ENCODE measurements around the gene AKAP8. TPM values are rescaled to one million over a fixed set of nuclear protein-coding genes. Genes with fewer than 3 reads are reported as not detected.

Gene AKAP8
- total and polyA plus RNA-seq, 2 experiments from 2014 or later, result 18.6 to 22.9 TPM

DNA sequence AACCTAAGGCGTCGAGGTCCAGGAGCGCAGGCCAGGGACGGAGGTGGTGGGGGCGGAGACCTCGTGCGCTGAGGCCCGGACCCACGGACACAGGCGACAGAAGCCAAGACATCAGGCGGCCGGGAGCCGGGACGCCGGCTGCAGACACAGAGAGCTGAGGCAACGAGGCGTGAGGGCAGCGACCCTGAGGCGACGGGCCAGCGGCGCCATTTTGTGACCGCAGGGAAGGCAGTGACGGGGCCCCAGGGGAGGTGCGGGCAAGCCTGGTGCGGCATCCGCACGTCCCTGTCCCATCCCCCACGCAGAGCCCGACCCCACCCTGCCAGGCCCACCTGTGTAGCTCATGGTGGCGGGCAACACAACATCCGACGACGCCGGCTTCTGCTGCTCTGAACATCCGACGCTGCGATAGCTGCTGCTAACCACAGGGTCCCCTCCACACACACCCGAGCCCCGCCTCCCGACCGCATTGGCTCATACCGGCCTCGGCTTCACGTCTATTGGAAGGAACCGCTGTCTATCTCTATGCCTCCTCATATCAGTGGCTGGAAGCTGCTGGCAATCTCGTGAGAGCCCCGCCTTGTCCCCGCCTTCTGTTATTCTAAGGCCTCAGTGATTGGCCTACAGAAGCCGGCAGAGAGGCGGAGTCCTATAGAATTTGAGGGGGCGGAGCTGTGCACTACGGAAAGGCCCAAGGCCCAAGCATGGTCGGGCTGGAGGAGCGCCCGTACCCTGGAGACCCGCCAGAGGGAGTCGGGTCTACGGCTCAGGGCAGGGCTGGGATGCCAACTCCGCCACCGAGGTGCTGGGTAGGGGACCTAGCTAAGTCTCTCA, 39.2 kb upstream of the AKAP8 start, which contains the start of gene AKAP8L:
AKAP8L (minus strand) TSS at position 410 of the 834 bp plus-strand sequence; CDS start at position 345, 65 bp downstream.
- Histone ChIP-seq H3K9me2 (replicated peaks; ENCODE audit: insufficient read depth) (no peaks in the 10 kb centered on the region), H3K79me2 (peaks cover 48% of the 10 kb centered on the region), H3K4me2 (peak within 1 kb of the TSS; percentile 97), H3K27ac (peak within 1 kb of the TSS; percentile 80), H3K9me3 (ENCODE audit: low read depth) (no peaks in the 10 kb centered on the region), H3K4me3 (peak within 1 kb of the TSS; percentile 71), H3K4me1 (ENCODE audit: insufficient read depth) (peaks cover 17% of the 10 kb centered on the region), H2AFZ (peak within 1 kb of the TSS; percentile 43), H3K36me3 (replicated peaks; ENCODE audit: insufficient read depth, low read depth) (no peaks in the 10 kb centered on the region), H3K27me3 (no peaks in the 10 kb centered on the region), H4K20me1 (ENCODE audit: insufficient read depth, poor library complexity, severe bottlenecking) (peaks cover 43% of the 10 kb centered on the region)
- DNase-seq (ENCODE audit: low spot score), result peak; percentile 99
- 1% methylated on average over 38 of the region's 61 CpGs for WGBS (ENCODE audit: low lambda C conversion rate, missing lambda C conversion rate)
- TF ChIP-seq, protein P1, sequence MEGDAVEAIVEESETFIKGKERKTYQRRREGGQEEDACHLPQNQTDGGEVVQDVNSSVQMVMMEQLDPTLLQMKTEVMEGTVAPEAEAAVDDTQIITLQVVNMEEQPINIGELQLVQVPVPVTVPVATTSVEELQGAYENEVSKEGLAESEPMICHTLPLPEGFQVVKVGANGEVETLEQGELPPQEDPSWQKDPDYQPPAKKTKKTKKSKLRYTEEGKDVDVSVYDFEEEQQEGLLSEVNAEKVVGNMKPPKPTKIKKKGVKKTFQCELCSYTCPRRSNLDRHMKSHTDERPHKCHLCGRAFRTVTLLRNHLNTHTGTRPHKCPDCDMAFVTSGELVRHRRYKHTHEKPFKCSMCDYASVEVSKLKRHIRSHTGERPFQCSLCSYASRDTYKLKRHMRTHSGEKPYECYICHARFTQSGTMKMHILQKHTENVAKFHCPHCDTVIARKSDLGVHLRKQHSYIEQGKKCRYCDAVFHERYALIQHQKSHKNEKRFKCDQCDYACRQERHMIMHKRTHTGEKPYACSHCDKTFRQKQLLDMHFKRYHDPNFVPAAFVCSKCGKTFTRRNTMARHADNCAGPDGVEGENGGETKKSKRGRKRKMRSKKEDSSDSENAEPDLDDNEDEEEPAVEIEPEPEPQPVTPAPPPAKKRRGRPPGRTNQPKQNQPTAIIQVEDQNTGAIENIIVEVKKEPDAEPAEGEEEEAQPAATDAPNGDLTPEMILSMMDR (IDR thresholded peaks at IDR 0.05; ENCODE audit: poor library complexity), result peak; percentile 71
- no peak for TF ChIP-seq EZH2 (IDR thresholded peaks at IDR 0.05; ENCODE audit: borderline replicate concordance)

DNA sequence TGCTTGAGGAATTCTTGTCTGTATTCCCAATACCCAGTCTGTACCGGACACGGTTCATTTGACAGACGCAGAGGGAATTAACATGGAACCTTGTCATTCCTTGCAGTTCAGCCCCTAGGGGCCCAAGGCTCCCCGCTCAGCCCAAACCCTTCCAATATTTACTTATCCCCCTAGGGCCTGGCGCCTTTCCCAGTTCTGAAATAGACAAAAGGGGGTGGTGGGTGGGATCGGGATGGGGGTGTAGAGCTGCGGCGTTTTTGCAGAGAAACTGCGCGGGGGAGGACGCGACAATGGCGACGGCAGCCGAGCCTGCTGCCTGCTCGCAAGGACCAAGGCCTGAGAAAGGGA, 38.6 kb upstream of the AKAP8 start:
- H4K20me1 ChIP-seq (ENCODE audit: insufficient read depth, poor library complexity, severe bottlenecking), result peaks cover 49% of the 10 kb centered on the region
- H3K27ac ChIP-seq, result peak overlapping the region; percentile 80
- H3K9me2 ChIP-seq (replicated peaks; ENCODE audit: insufficient read depth), result no peaks in the 10 kb centered on the region
- H3K4me1 ChIP-seq (ENCODE audit: insufficient read depth), result peaks cover 23% of the 10 kb centered on the region
- H3K27me3 ChIP-seq, result no peaks in the 10 kb centered on the region
- no peaks in the 10 kb centered on the region for H3K9me3 ChIP-seq (ENCODE audit: low read depth)
- WGBS (ENCODE audit: low lambda C conversion rate, missing lambda C conversion rate), result 3% methylated on average over 16 of the region's 16 CpGs
- DNase-seq (ENCODE audit: low spot score), result peak; percentile 40
- peak overlapping the region; percentile 43 for H2AFZ ChIP-seq
- TF ChIP-seq EZH2 (IDR thresholded peaks at IDR 0.05; ENCODE audit: borderline replicate concordance) (no peak), EZH2phosphoT487 (IDR thresholded peaks at IDR 0.05; ENCODE audit: low read depth, severe bottlenecking, unreplicated experiment) (no peak)
- TF ChIP-seq, protein P1 (IDR thresholded peaks at IDR 0.05; ENCODE audit: poor library complexity), result no peak
- H3K36me3 ChIP-seq (replicated peaks; ENCODE audit: insufficient read depth, low read depth), result no peaks in the 10 kb centered on the region
- peak overlapping the region; percentile 97 for H3K4me2 ChIP-seq
- H3K79me2 ChIP-seq, result peaks cover 54% of the 10 kb centered on the region
- peak overlapping the region; percentile 71 for H3K4me3 ChIP-seq

DNA sequence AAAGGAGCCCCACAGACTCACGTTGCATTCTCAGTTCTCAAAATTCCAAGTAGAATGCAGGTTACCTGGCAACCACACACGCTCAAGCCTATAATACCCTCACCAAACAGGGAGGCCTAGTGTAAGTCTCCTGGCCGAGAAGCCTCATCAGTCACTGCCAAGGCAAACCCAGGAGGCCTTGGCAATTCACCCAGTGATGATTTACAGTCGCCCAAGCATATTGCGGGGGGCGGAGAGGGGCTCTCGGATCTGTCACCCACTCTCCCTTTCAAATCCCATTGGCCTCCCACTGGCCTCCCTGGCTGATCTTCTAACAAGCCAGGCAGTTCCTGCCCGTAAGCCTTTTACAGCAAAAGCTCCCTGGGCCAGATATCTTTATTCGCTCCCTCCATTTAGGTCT, 38.1 kb upstream of the AKAP8 start:
- WGBS (ENCODE audit: low lambda C conversion rate, missing lambda C conversion rate), result 6% methylated on average over 9 of the region's 9 CpGs
- Histone ChIP-seq H4K20me1 (ENCODE audit: insufficient read depth, poor library complexity, severe bottlenecking) (peaks cover 54% of the 10 kb centered on the region), H3K9me3 (ENCODE audit: low read depth) (no peaks in the 10 kb centered on the region), H3K9me2 (replicated peaks; ENCODE audit: insufficient read depth) (no peaks in the 10 kb centered on the region), H3K79me2 (peaks cover 59% of the 10 kb centered on the region), H3K4me3 (peak overlapping the region; percentile 71), H3K4me1 (ENCODE audit: insufficient read depth) (peaks cover 28% of the 10 kb centered on the region), H2AFZ (no peak overlapping the region), H3K27me3 (no peaks in the 10 kb centered on the region), H3K36me3 (replicated peaks; ENCODE audit: insufficient read depth, low read depth) (no peaks in the 10 kb centered on the region), H3K4me2 (peak overlapping the region; percentile 97), H3K27ac (peak overlapping the region; percentile 80)
- DNase-seq (ENCODE audit: low spot score), result no peak
- TF ChIP-seq, protein P1 (IDR thresholded peaks at IDR 0.05; ENCODE audit: poor library complexity), result no peak
- TF ChIP-seq EZH2 (IDR thresholded peaks at IDR 0.05; ENCODE audit: borderline replicate concordance) (no peak), EZH2phosphoT487 (IDR thresholded peaks at IDR 0.05; ENCODE audit: low read depth, severe bottlenecking, unreplicated experiment) (no peak)
